ENCODE data around the gene GRIN3B. TPM values are rescaled to one million over a fixed set of nuclear protein-coding genes. Genes with fewer than 3 reads are reported as not detected.

Gene GRIN3B
- total and polyA plus RNA-seq, 2 of the 8 experiments (the other 6 are each of a cell fraction or from before 2014, with no cell fraction given) = 0.45 to 1.0 TPM

DNA sequence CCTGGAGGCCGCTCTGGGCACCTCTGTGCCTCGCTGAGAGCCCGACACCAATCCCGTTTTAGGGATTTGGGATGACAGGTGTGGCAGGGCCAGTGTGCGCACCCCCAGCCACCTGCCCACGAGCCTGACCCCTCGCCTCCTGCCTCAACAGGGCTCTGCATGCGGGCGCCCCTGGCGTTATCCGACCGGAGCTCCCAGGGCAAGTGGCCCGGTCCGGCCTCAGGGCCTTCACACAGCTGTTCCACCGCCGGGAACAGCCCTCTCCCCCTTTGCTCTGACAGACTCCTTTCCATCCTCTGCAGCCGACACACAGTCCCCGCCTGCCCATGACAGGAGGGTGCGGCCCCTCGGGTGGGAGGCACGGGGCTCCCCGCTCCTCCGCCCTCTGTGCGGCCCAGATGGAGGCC, 23.2 kb upstream of the GRIN3B start (continued):
- TF ChIP-seq, protein P1, sequence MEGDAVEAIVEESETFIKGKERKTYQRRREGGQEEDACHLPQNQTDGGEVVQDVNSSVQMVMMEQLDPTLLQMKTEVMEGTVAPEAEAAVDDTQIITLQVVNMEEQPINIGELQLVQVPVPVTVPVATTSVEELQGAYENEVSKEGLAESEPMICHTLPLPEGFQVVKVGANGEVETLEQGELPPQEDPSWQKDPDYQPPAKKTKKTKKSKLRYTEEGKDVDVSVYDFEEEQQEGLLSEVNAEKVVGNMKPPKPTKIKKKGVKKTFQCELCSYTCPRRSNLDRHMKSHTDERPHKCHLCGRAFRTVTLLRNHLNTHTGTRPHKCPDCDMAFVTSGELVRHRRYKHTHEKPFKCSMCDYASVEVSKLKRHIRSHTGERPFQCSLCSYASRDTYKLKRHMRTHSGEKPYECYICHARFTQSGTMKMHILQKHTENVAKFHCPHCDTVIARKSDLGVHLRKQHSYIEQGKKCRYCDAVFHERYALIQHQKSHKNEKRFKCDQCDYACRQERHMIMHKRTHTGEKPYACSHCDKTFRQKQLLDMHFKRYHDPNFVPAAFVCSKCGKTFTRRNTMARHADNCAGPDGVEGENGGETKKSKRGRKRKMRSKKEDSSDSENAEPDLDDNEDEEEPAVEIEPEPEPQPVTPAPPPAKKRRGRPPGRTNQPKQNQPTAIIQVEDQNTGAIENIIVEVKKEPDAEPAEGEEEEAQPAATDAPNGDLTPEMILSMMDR (IDR thresholded peaks at IDR 0.05; ENCODE audit: control extremely low read depth in 1 of 3, insufficient read depth in 1 of 3, low read depth in 1 of 3, low read length in 3 of 3) = no peak
- TF ChIP-seq GABPA (IDR thresholded peaks at IDR 0.05; ENCODE audit: borderline replicate concordance, insufficient read depth, low read length) (no peak), GTF2F1 (IDR thresholded peaks at IDR 0.05; ENCODE audit: borderline replicate concordance, low read depth, low read length) (no peak), TEAD4 (IDR thresholded peaks at IDR 0.05; ENCODE audit: low read depth, low read length) (no peak), RBBP5 (IDR thresholded peaks at IDR 0.05; ENCODE audit: borderline replicate concordance, low read depth, low read length) (no peak), KDM4A (IDR thresholded peaks at IDR 0.05; ENCODE audit: low read depth, low read length, severe bottlenecking) (no peak), POLR2AphosphoS5 (IDR thresholded peaks at IDR 0.05; ENCODE audit: low read depth, low read length) (no peak)

Measured in H1 (cell line).